ENCODE results near the gene SCUBE3. TPM values are rescaled to one million over a fixed set of nuclear protein-coding genes. Genes with fewer than 3 reads are reported as not detected.

SCUBE3 gene
- total RNA-seq, result under 1 TPM; 0.20 to 0.74 TPM

GRCh38 chr6:35213824-35214756, at the start of gene SCUBE3:
Gene SCUBE3, plus strand, starts transcription at chr6:35213956. Its CDS starts 463 bp downstream, at chr6:35214419.
- Histone ChIP-seq H3K9ac (ENCODE audit: low read depth in 2 of 2, low read length in 2 of 2) (peak within 1 kb of the TSS in 1 of 2 donors; percentile 43), H3K9me3 (no peaks in the 10 kb centered on the region), H3K36me3 (no peaks in the 10 kb centered on the region), H3K27ac (no peak within 1 kb of the TSS), H3K4me1 (no peaks in the 10 kb centered on the region), H3K4me3 (peak within 1 kb of the TSS; percentile 54), H3K27me3 (peaks cover 40% of the 10 kb centered on the region)
- intact Hi-C loops (cut with DNase I), result no loop called here
- TF ChIP-seq CTCF (IDR thresholded peaks at IDR 0.05), result no peak
- peak; percentile 21 for DNase-seq

- no peaks in the 10 kb centered on the region for H3K27me3 ChIP-seq
- H3K27ac ChIP-seq, result no peak overlapping the region
- no peak overlapping the region for H3K4me3 ChIP-seq
- intact Hi-C loops (cut with DNase I), result loop anchor here (5.0 kb wide), 1 partner anchor 38 kb away; no protein-coding TSS in a partner anchor
- H3K36me3 ChIP-seq, result no peaks in the 10 kb centered on the region
- H3K9me3 ChIP-seq, result no peaks in the 10 kb centered on the region
- peak; percentile 32 for DNase-seq
- peaks cover 14% of the 10 kb centered on the region for H3K4me1 ChIP-seq
- TF ChIP-seq CTCF (IDR thresholded peaks at IDR 0.05), result no peak
- H3K9ac ChIP-seq (ENCODE audit: low read depth in 2 of 2, low read length in 2 of 2), result no peak overlapping the region
Observed at GRCh38 chr6:35164277-35164676, 49.5 kb upstream of the SCUBE3 start.

GRCh38 chr6:35164868-35165267, 48.9 kb upstream of the SCUBE3 start:
- no peak overlapping the region for H3K4me3 ChIP-seq
- H3K9me3 ChIP-seq, result no peaks in the 10 kb centered on the region
- no peak overlapping the region for H3K9ac ChIP-seq (ENCODE audit: low read depth in 2 of 2, low read length in 2 of 2)
- intact Hi-C loops (cut with DNase I), result loop anchor here (5.0 kb wide), 1 partner anchor 37 kb away; no protein-coding TSS in a partner anchor
- peaks cover 14% of the 10 kb centered on the region for H3K4me1 ChIP-seq
- H3K27ac ChIP-seq, result no peak overlapping the region
- TF ChIP-seq CTCF (IDR thresholded peaks at IDR 0.05), result no peak
- no peak for DNase-seq
- H3K36me3 ChIP-seq, result no peaks in the 10 kb centered on the region
- no peaks in the 10 kb centered on the region for H3K27me3 ChIP-seq

- peak; percentile 60 for DNase-seq
- H3K9me3 ChIP-seq, result no peaks in the 10 kb centered on the region
- no peaks in the 10 kb centered on the region for H3K36me3 ChIP-seq
- peaks cover 14% of the 10 kb centered on the region for H3K4me1 ChIP-seq
- no peaks in the 10 kb centered on the region for H3K27me3 ChIP-seq
- peak overlapping the region; percentile 89 for H3K27ac ChIP-seq
- H3K9ac ChIP-seq (ENCODE audit: low read depth in 2 of 2, low read length in 2 of 2), result peak overlapping the region; percentile 30 to 67
- intact Hi-C loops (cut with DNase I), result no loop called here
- H3K4me3 ChIP-seq, result no peak overlapping the region
- TF ChIP-seq CTCF (IDR thresholded peaks at IDR 0.05), result no peak
Observed at GRCh38 chr6:35165630-35166071, 48.1 kb upstream of the SCUBE3 start.

- intact Hi-C loops (cut with DNase I), result no loop called here
- Histone ChIP-seq H3K4me1 (peaks cover 14% of the 10 kb centered on the region), H3K9me3 (no peaks in the 10 kb centered on the region), H3K4me3 (no peak overlapping the region), H3K36me3 (no peaks in the 10 kb centered on the region), H3K27me3 (no peaks in the 10 kb centered on the region), H3K27ac (peak overlapping the region; percentile 89), H3K9ac (ENCODE audit: low read depth in 2 of 2, low read length in 2 of 2) (peak overlapping the region; percentile 30 to 67)
- no peak for DNase-seq
- TF ChIP-seq CTCF (IDR thresholded peaks at IDR 0.05), result no peak
Observed at GRCh38 chr6:35166116-35166515, 47.6 kb upstream of the SCUBE3 start.

Measured in colonic mucosa (tissue), 4 donors.